ENCODE data around the gene TM4SF5.

- TF ChIP-seq EZH2 (IDR thresholded peaks at IDR 0.05; ENCODE audit: insufficient read depth, low read length) (no peak), CTCF (IDR thresholded peaks at IDR 0.05; ENCODE audit: insufficient read depth, low read depth, low read length) (no peak)
Measured at GRCh38 chr17:4743216-4743615, 28.5 kb upstream of the TM4SF5 start.

All from astrocyte (in vitro differentiated cells and primary cell).